Trophoblast cell (in vitro differentiated cells and primary cell): ENCODE results near the gene CIDEC.

ENCODE experiments used
- DNase-seq, 2 donors: peaks; one replicate each; pipeline ENCODE4 v3.0.0-alpha.2; 2016
- H2AFZ ChIP-seq: 2 replicates; pipeline ENCODE4 v1.6.1; 2013; ENCODE audit warnings: low read length, moderate library complexity, mild to moderate bottlenecking; ENCODE audit not compliant: insufficient read depth, poor library complexity
- H2AK5ac ChIP-seq: 2 replicates; pipeline ENCODE4 v1.6.1; 2013; ENCODE audit warnings: mild to moderate bottlenecking, low read length
- H2BK120ac ChIP-seq: 2 replicates; pipeline ENCODE4 v1.6.1; 2013; ENCODE audit warnings: low read length, mild to moderate bottlenecking, moderate library complexity; ENCODE audit not compliant: insufficient read depth, poor library complexity
- H2BK12ac ChIP-seq: 2 replicates; pipeline ENCODE4 v1.6.1; 2013; ENCODE audit warnings: mild to moderate bottlenecking, low read length, moderate library complexity
- H2BK5ac ChIP-seq: 2 replicates; pipeline ENCODE4 v1.6.1; 2013; ENCODE audit warnings: low read length, low read depth, moderate library complexity, mild to moderate bottlenecking; ENCODE audit not compliant: poor library complexity
- H3K14ac ChIP-seq: 2 replicates; pipeline ENCODE4 v1.6.1; 2013; ENCODE audit warnings: mild to moderate bottlenecking, low read length
- H3K18ac ChIP-seq: 2 replicates; pipeline ENCODE4 v1.6.1; 2013; ENCODE audit warnings: mild to moderate bottlenecking, low read length
- H3K23ac ChIP-seq: 2 replicates; pipeline ENCODE4 v1.6.1; 2013; ENCODE audit warnings: low read length
- H3K27ac ChIP-seq: 2 replicates; pipeline ENCODE4 v1.5.1; 2013; ENCODE audit warnings: low read depth, mild to moderate bottlenecking, inconsistent platforms, low read length, moderate library complexity
- H3K27me3 ChIP-seq: 2 replicates; pipeline ENCODE4 v1.6.1; 2013; ENCODE audit warnings: inconsistent platforms, mild to moderate bottlenecking, low read length, moderate library complexity; ENCODE audit not compliant: insufficient read depth
- H3K36me3 ChIP-seq, 2 experiments: 1 replicate in 1 of 2; 2 replicates in 1 of 2; pipeline ENCODE4 v1.6.1; 2013; ENCODE audit warnings: low read length in 2 of 2, mild to moderate bottlenecking in 2 of 2, moderate library complexity in 1 of 2; ENCODE audit not compliant: insufficient read depth in 2 of 2, control insufficient read depth in 1 of 2
- H3K4ac ChIP-seq: 2 replicates; pipeline ENCODE4 v1.6.1; 2013; ENCODE audit warnings: low read depth, mild to moderate bottlenecking, low read length, moderate library complexity
- H3K4me1 ChIP-seq, 2 experiments: 1 replicate in 1 of 2; 2 replicates in 1 of 2; pipeline ENCODE4 v1.6.1; 2013; ENCODE audit warnings: low read length in 2 of 2, mild to moderate bottlenecking in 2 of 2, moderate library complexity in 1 of 2; ENCODE audit not compliant: insufficient read depth in 2 of 2, control insufficient read depth in 1 of 2
- H3K4me2 ChIP-seq: 2 replicates; pipeline ENCODE4 v1.6.1; 2013; ENCODE audit warnings: inconsistent platforms, mild to moderate bottlenecking, low read length, moderate library complexity
- H3K4me3 ChIP-seq: 2 replicates; pipeline ENCODE4 v1.5.1; 2013; ENCODE audit warnings: mild to moderate bottlenecking, low read depth, low read length, inconsistent platforms
- H3K79me1 ChIP-seq: one replicate; pipeline ENCODE4 v1.6.1; 2013; ENCODE audit warnings: low read length
- H3K79me2 ChIP-seq: 2 replicates; pipeline ENCODE4 v1.6.1; 2013; ENCODE audit warnings: low read length, mild to moderate bottlenecking; ENCODE audit not compliant: control insufficient read depth, insufficient read depth, poor library complexity
- H3K9ac ChIP-seq: 2 replicates; pipeline ENCODE4 v1.6.1; 2013; ENCODE audit warnings: mild to moderate bottlenecking, low read length
- H3K9me3 ChIP-seq: 2 replicates; pipeline ENCODE4 v1.6.1; 2013; ENCODE audit warnings: low read depth, mild to moderate bottlenecking, control low read depth, inconsistent platforms, low read length; ENCODE audit not compliant: insufficient read depth
- H4K12ac ChIP-seq: 2 replicates; pipeline ENCODE4 v1.6.1; 2013; ENCODE audit warnings: low read depth, mild to moderate bottlenecking, low read length, moderate library complexity
- H4K8ac ChIP-seq: 2 replicates; pipeline ENCODE4 v1.6.1; 2013; ENCODE audit warnings: low read depth, mild to moderate bottlenecking, low read length, moderate library complexity
- H4K91ac ChIP-seq: one replicate; pipeline ENCODE4 v1.6.1; 2013; ENCODE audit warnings: low read depth, mild to moderate bottlenecking, low read length, moderate library complexity
- WGBS: extraction: QIAGEN DNeasy Blood & Tissue Kit; methylation state at CpG from one replicate; pipeline ENCODE4 v1.1.7; 2013; ENCODE audit warnings: missing lambda C conversion rate; ENCODE audit not compliant: insufficient read length, insufficient coverage; ENCODE audit errors: extremely low coverage; 5-methylcytosine and 5-hydroxymethylcytosine counted together

CIDEC gene

DNA sequence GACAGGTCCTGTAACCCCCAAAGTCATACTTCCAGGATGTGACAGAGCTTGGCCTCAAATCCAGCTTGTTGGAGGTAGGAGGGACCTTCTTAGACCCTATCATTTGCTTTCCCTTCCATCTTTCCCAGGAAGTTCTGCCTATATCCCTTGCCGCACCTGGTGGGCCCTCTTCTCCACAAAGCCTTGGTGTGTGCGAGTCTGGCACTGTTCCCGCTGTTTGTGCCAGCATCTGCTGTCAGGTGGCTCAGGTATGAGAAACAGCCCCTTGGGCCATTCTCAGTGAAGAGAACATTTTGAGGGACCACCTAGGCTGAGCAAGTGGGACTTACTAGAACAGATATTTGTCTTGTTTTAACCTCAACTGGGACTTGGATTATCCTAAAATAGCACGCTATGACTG, 23.9 kb upstream of the CIDEC start:
- Histone ChIP-seq H3K79me2 (peaks cover 3% of the 10 kb centered on the region), H2BK5ac (peak overlapping the region; percentile 19), H4K12ac (no peak overlapping the region), H3K36me3 (peaks cover 0 to 2% of the 10 kb centered on the region in 2 experiments), H3K4ac (peak overlapping the region; percentile 33), H3K23ac (no peak overlapping the region), H4K8ac (no peak overlapping the region), H3K9me3 (no peaks in the 10 kb centered on the region), H3K9ac (no peak overlapping the region), H3K27me3 (no peaks in the 10 kb centered on the region), H2AFZ (no peak overlapping the region), H3K4me1 (peaks cover 13 to 19% of the 10 kb centered on the region in 2 experiments), H3K79me1 (peaks cover 6% of the 10 kb centered on the region), H3K18ac (no peak overlapping the region), H2AK5ac (peak overlapping the region; percentile 89), H3K4me3 (no peak overlapping the region), H2BK120ac (no peak overlapping the region), H3K4me2 (no peak overlapping the region), H4K91ac (peak overlapping the region; percentile 50), H3K27ac (no peak overlapping the region), H2BK12ac (peak overlapping the region; percentile 54), H3K14ac (peak overlapping the region; percentile 41)
- no CpG with 5 or more reads among the region's 4 CpGs for WGBS
- no peak for DNase-seq

DNA sequence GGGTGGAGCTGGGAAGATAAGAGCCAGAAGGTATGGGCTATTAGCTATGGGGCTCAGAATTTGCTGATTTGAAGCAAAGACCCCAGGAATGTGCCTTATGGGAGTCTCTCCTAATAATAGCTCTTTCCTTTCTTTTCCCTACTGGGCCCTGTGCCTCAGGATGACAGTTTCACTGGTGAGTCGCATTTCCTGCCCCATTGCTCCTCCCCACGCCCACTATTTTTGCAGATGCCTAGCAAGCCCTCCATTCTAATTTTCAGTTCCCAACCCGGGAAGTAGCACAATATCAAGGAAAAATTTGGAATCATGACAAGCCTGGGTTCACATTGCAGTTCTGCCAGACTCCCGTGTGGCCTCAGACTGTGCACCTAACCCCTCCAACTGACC, 23.2 kb upstream of the CIDEC start:
- H3K9ac ChIP-seq = no peak overlapping the region
- H3K4ac ChIP-seq = peak overlapping the region; percentile 49
- peak overlapping the region; percentile 58 for H3K14ac ChIP-seq
- WGBS = no CpG with 5 or more reads among the region's 4 CpGs
- peaks cover 3% of the 10 kb centered on the region for H3K79me2 ChIP-seq
- H3K27ac ChIP-seq = no peak overlapping the region
- H2BK12ac ChIP-seq = peak overlapping the region; percentile 24
- H4K12ac ChIP-seq = no peak overlapping the region
- H3K4me3 ChIP-seq = no peak overlapping the region
- H3K4me1 ChIP-seq = peaks cover 13 to 19% of the 10 kb centered on the region in 2 experiments
- H3K4me2 ChIP-seq = peak overlapping the region; percentile 42
- no peak overlapping the region for H3K23ac ChIP-seq
- peak overlapping the region; percentile 48 for H3K18ac ChIP-seq
- peak overlapping the region; percentile 51 for H2AFZ ChIP-seq
- H3K36me3 ChIP-seq = peaks cover 0 to 2% of the 10 kb centered on the region in 2 experiments
- peaks cover 6% of the 10 kb centered on the region for H3K79me1 ChIP-seq
- H3K9me3 ChIP-seq = no peaks in the 10 kb centered on the region
- H4K8ac ChIP-seq = peak overlapping the region; percentile 49
- H3K27me3 ChIP-seq = no peaks in the 10 kb centered on the region
- no peak overlapping the region for H2AK5ac ChIP-seq
- peak overlapping the region; percentile 80 for H4K91ac ChIP-seq
- peak overlapping the region; percentile 73 for H2BK120ac ChIP-seq
- no peak for DNase-seq
- H2BK5ac ChIP-seq = peak overlapping the region; percentile 10

GRCh38 chr3:9902372-9903237, 22.6 kb upstream of the CIDEC start, which contains the start of gene IL17RE:
TSS of gene IL17RE (plus strand) at chr3:9902848. CDS start at chr3:9902933, 85 bp downstream.
- Histone ChIP-seq H2AK5ac (peak within 1 kb of the TSS; percentile 24), H2BK5ac (peak within 1 kb of the TSS; percentile 10), H3K4me3 (no peak within 1 kb of the TSS), H4K12ac (no peak within 1 kb of the TSS), H3K9ac (no peak within 1 kb of the TSS), H2BK12ac (peak within 1 kb of the TSS; percentile 24), H3K79me1 (peaks cover 6% of the 10 kb centered on the region), H3K4me2 (peak within 1 kb of the TSS; percentile 42), H3K79me2 (peaks cover 3% of the 10 kb centered on the region), H3K27me3 (no peaks in the 10 kb centered on the region), H3K4ac (peak within 1 kb of the TSS; percentile 49), H3K9me3 (no peaks in the 10 kb centered on the region), H3K36me3 (peaks cover 0 to 2% of the 10 kb centered on the region in 2 experiments), H3K23ac (no peak within 1 kb of the TSS), H2AFZ (peak within 1 kb of the TSS; percentile 51), H3K14ac (peak within 1 kb of the TSS; percentile 58), H2BK120ac (peak within 1 kb of the TSS; percentile 73), H4K8ac (peak within 1 kb of the TSS; percentile 49), H3K18ac (peak within 1 kb of the TSS; percentile 48), H4K91ac (peak within 1 kb of the TSS; percentile 80), H3K27ac (peak within 1 kb of the TSS; percentile 0), H3K4me1 (peaks cover 13 to 21% of the 10 kb centered on the region in 2 experiments)
- no CpG with 5 or more reads among the region's 13 CpGs for WGBS
- peak in 1 of 2 donors; percentile 51 for DNase-seq

DNA sequence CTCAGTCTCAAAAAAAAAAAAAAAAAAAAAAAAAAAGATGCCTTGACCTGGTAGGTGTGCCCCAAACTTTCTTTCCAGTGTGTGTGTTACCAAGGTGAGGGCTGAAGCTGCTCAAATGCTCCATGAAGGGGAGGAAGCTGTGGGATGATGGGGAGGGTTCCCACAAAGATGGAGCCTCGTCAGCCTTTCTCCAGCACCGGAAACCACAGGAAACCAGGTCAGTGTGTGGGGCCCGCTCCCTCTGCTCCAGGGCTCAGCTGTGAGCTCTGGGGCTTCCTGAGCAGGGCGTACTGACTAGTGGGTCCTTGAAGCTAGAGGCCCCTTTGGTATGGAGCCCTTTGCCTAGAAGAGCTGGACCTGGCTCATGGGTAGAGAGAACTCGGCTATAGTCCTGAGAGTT, 21.9 kb upstream of the CIDEC start:
- Histone ChIP-seq H3K9ac (no peak overlapping the region), H2BK12ac (no peak overlapping the region), H3K4me2 (no peak overlapping the region), H2BK5ac (no peak overlapping the region), H3K79me2 (peaks cover 3% of the 10 kb centered on the region), H3K4ac (no peak overlapping the region), H3K27me3 (no peaks in the 10 kb centered on the region), H3K14ac (no peak overlapping the region), H3K23ac (no peak overlapping the region), H3K9me3 (no peaks in the 10 kb centered on the region), H3K36me3 (peaks cover 0 to 2% of the 10 kb centered on the region in 2 experiments), H3K79me1 (peaks cover 6% of the 10 kb centered on the region), H2AFZ (no peak overlapping the region), H2AK5ac (no peak overlapping the region), H4K12ac (no peak overlapping the region), H3K27ac (no peak overlapping the region), H3K4me3 (no peak overlapping the region), H4K8ac (no peak overlapping the region), H3K18ac (no peak overlapping the region), H3K4me1 (peaks cover 13 to 21% of the 10 kb centered on the region in 2 experiments), H2BK120ac (no peak overlapping the region), H4K91ac (peak overlapping the region; percentile 45)
- DNase-seq = no peak
- WGBS = no CpG with 5 or more reads among the region's 5 CpGs
